H1 (cell line): Measurements from ENCODE around the gene RAMACL. TPM values are rescaled to one million over a fixed set of nuclear protein-coding genes. Genes with fewer than 3 reads are reported as not detected.

Experiments used
- CBX8 ChIP-seq: fragments of 300-800, 300-1000 bp; sonication (generic); IDR thresholded peaks from 2 replicates; pipeline ENCODE4 v1.7.1; 2016; ENCODE audit warnings: low read depth, low read length, borderline replicate concordance
- POLR2AphosphoS5 ChIP-seq: IDR thresholded peaks from 2 replicates; pipeline ENCODE4 v1.6.1; 2011; ENCODE audit warnings: low read depth, low read length
- TCF12 ChIP-seq: IDR thresholded peaks from 2 replicates; pipeline ENCODE4 v1.6.1; 2011; ENCODE audit warnings: low read depth, mild to moderate bottlenecking, low read length
- USF2 ChIP-seq: IDR thresholded peaks from 2 replicates; pipeline ENCODE4 v1.6.1; 2011; ENCODE audit warnings: low read length, improper control_type of control experiment
- polyA plus RNA-seq, 7 experiments: library from polyadenylated mRNA; depleted of rRNA in 3 of 7; stranded (reverse) in 5 of 7; unstranded in 2 of 7; fragments of >200 nt in 5 of 7; fragments of 200-250 nt in 2 of 7; gene quantifications; 1 replicate in 5 of 7; 2 replicates in 1 of 7; 4 replicates in 1 of 7; pipeline versions ENCODE4 v1.2.1 to v1.2.3, GENCODE V29; 2011 to 2013; ENCODE audit warnings: missing spikeins in 2 of 7, mixed read lengths in 2 of 7
- total RNA-seq: library from RNA; stranded (reverse); fragmentation: NEBNext Ultra II Directional; extraction: Animal tissue kit (Norgen Biotek cat#: 25700); gene quantifications from 2 replicates; pipeline ENCODE4 v1.2.1, GENCODE V29; 2021

Gene RAMACL
- total and polyA plus RNA-seq, 2 of the 8 experiments (the other 6 are each of a cell fraction or from before 2014, with no cell fraction given), result 0.23 to 0.97 TPM

GRCh38 chr6:166587631-166588413, 1.3 kb upstream of the RAMACL start (continued):
- TF ChIP-seq CBX8 (no peak), TCF12 (no peak), POLR2AphosphoS5 (no peak), USF2 (no peak)
- TF ChIP-seq, all 59 proteins: peak for 0
